GM08714 (cell line): ENCODE data around the gene C11orf21.
A peak's percentile ranks its signal among the peaks of the same experiment; 100 is the strongest.

ENCODE experiments used
- H3K4me3 ChIP-seq: fragments of 200-500 bp; sonication (Bioruptor generic); 2 replicates; pipeline ENCODE4 v1.5.1; 2014; ENCODE audit warnings: mild to moderate bottlenecking, low read length, inconsistent platforms
- ZNF274 ChIP-seq: IDR thresholded peaks from 2 replicates; pipeline ENCODE4 v1.6.1; 2012; ENCODE audit warnings: mild to moderate bottlenecking, low read depth, low read length

C11orf21 gene

DNA sequence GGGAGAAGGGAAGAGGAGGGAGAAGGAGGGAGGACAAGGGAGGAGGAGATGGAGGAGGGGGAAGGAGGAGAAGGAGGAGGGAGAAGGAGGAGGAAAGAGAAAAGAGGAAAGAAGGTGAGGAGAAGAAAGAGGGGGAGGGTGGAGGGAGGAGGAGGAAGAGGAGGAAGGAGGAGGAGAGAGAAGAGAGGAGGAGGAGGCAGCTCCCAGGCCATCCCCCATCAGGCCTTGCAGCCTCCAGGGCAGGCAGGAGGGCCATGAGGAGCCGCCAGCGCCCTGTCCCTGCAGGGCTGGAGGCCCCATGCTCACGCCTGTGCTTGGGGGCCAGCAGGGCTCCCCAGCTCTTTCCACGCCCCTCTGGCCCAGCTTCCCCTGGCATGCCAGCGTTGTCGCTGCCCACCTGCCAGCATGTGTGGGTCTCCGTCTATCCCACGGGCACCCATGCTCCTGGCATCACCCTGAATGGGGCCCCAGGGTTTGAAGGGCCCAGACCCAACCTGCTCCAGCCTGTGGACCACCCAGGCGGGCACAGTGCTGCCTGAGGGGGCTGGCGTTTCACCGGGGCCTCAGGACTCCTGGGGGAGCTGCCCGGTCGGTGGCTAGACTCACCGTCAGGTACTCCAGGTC, 5.3 kb upstream of the C11orf21 start:
- no peak for TF ChIP-seq ZNF274
- H3K4me3 ChIP-seq: no peak overlapping the region

DNA sequence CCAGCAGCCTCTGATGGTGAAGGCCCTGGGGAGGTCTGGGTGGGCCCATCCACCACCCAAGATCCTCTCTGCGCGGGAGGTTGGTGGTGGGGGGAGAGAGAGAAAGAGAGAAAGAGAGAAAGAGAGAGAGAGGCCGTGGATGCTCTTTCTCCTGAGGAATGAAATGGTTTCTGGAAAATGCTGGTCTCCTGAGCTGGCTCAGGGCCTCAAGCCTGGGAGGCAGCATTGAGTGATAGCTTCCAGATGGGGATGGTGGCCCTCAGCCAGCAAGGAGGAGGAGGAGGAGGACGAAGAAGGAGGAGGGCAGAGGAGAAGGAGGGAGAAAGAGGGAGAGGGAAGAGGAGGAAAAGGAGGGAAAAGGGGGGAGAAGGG, 4.7 kb upstream of the C11orf21 start:
- no peak overlapping the region for H3K4me3 ChIP-seq
- TF ChIP-seq ZNF274: no peak

DNA sequence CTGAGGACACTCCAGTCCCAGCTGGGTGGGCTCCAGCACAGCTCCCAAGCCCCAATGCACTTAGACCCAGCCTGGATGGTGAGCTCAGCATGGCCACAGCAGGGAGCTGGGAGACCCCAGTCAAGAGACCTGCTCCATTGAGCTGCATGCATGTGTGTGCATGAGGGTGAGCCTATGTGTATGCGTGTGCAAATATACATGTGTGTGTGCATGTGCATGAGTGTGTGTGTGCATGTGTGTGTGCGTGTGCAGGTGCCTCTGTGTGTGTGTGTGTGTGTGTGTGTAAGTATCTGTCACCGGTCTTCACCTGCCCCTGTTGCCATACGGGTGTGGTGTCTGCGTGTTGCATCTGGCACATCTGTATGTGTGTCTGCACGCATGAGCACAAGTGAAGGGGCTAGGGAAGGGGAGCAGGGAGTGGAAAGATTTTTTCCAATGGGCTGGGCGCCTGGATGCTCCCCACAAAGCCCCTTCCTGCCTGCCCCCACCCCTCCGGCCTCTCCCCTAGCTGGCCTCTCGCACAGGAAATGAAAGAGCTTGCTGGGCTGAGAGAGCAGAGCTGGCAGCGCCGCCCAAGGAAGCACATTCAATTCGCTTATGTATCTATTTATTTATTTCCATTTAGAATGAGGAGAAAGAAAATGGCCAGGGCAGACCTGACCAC, 4.2 kb upstream of the C11orf21 start:
- no peak for TF ChIP-seq ZNF274
- H3K4me3 ChIP-seq: no peak overlapping the region

GRCh38 chr11:2305140-2305778, 3.5 kb upstream of the C11orf21 start:
- TF ChIP-seq ZNF274: no peak
- H3K4me3 ChIP-seq: no peak overlapping the region

DNA sequence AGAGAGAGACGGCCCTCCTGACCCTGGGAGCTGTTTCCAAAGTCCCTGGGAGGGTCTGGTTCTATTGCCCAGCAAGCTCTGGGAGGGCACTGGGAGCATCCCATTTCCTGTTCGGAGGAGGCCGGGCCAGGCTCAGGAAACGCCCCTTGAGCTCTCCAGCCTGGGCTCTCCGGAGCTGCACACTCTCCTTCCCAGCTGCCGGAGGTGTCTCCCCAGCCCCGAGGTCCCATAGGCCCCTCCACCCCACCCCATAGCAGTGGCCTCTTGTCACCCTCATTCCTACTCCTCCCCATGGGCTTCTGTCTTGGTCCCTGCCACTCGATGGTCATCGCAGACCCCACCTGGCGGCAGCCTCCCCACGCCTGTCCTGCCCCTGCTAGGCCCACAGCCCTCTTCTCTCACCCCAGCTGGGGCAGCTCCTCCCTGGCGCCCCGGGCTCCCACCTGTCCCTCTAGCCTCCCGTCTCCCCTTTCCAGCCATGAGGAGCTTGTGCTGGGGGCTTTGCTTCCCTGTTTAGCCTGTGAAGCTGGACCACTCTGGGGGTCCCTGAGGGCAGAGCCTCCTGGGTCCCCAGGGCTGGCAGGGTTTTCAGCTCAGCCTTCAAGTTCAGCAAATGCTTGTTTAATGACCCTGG, 2.9 kb upstream of the C11orf21 start:
- H3K4me3 ChIP-seq: no peak overlapping the region
- TF ChIP-seq ZNF274: no peak

GRCh38 chr11:2303627-2304505, 2.1 kb upstream of the C11orf21 start:
- no peak overlapping the region for H3K4me3 ChIP-seq

DNA sequence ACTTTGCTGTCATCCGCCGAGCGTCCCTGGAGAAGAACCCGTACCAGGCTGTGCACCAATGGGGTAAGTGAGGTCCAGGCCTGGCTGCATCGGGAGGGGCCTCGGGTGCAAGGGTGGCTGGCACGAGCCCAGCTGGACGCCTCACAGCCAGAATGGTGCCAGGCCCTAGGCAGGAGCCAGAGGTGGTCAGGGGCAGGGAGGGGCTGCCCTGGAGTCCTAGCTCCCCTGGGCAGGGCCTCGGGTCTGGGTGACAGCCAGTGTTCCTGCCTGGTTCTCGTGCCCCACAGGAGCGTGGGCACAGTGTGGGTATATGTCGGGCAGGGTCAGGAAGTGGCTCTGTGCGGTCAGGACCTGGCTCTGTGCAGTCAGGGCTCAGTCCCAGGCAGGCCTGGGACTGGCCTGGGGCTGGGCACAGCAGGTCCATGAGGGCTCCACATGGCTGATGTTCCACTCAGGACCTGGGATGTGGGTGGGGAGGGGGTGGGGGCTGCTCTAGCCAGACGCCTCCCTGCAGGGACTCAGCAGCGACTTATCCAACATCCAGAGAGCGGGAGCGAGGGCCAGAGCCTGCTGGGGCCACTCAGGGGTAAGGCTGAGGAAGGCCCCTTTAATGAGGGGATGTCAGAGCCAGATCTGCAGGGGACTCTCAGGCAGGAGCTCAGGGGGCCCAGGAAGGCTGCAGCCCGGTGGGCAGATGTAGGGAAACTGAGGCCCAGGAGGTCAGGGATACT, 1.3 kb upstream of the C11orf21 start:
- no peak overlapping the region; the same call in 1 of the 2 replicates for H3K4me3 ChIP-seq

More at GRCh38 chr11:2303627-2304505, 2.1 kb upstream of the C11orf21 start:
- TF ChIP-seq ZNF274: no peak

DNA sequence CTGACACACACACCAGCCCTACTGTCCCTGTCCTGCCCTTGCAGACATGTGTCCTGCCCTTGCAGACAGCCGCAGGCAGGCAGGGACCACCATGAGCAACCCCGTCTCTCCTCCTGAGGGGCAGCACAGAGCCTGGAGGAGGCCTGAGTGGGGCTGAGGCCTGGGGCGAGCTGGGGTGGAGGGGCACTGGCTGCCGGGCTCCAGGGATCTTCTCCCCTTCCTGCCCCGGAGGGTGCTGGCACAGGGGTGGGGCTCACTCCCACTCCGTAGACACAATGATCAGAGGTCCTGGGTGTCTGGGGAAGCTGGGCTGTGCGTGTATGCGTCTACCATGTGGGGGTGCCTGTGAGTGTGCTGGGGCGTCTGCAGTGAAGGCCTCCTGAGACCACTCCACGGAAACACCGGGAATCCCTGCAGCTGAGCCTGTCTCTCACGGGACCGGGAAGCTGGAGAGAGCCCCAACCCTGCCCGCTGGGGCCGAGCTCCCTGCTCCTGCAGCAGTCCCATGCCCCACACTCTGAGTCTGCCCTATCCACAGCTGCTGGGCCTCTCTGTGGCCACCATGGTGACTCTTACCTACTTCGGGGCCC, 683 bp upstream of the C11orf21 start:
- H3K4me3 ChIP-seq: no peak overlapping the region; the same call in 1 of the 2 replicates
- no peak for TF ChIP-seq ZNF274

More for the DNA sequence above, 1.3 kb upstream of the C11orf21 start:
- TF ChIP-seq ZNF274: no peak

DNA sequence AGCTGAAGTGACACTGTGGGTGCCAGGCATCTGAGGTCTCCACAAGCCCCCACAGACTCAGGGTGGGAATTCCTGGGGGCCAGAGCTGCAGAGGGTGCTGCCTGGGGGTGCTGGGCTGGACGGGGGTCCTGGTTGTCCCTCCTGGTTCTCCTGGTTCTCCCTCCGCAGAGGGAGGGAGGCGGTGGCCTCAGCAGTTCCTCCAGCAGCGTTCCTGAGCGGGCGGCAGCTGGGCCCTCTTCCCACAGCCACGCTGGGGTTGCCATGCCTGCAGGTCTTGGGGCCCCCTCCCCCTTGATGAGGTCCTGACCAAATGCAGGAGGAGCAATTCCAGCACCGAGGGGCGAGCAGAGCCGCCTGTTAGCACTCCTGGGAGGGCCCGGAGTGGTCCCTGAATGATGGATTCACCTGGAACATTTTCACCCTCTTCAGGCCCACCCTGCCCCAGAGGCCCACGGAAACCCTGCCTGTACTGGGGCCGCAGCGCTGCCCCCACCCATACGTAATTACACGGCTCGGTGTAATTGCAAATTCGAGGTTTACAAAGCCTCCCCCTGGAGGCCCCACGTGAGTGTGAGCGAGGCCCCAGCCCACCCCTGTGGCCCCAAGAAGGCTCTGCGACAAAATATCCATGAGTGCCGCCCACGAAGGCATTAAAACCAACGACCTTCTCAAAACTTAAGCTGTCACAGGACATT, 635 bp downstream of the C11orf21 start:
- H3K4me3 ChIP-seq: peak overlapping the region; percentile 55; the same call in 1 of the 2 replicates

DNA sequence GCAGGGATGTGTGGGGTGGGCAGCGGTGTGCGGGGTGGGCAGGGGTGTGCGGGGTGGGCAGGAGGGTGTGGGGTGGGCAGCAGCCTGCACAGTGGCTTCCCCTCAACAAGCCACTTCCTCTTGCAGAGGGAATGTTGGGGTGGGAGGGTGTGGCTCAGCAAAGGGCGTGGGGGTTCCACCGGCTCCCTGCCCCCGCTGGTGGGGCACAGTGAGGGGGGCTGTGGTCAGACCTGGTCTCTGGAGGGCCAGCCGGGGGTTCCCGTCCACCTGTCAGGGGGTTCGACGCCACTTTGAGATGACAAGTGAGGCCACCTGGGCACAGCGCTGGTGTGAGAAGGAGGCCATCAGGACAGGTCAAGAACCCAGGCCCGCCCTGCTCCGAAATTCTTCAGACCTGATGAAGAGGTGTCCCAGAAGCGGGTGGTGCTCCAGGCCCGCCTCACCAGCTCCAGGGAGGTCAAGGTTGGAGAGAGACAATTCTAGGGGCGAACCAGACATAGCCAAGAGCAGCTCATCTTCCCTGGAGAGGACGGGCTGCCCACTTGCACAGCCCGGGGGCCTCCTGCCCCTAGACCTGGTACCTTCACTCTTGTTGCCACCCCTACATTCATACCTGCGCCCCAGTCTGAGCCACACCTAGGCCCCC, 1.3 kb downstream of the C11orf21 start:
- TF ChIP-seq ZNF274: no peak
- no peak overlapping the region; the same call in 1 of the 2 replicates for H3K4me3 ChIP-seq

More for the DNA sequence above, 635 bp downstream of the C11orf21 start:
- TF ChIP-seq ZNF274: no peak

DNA sequence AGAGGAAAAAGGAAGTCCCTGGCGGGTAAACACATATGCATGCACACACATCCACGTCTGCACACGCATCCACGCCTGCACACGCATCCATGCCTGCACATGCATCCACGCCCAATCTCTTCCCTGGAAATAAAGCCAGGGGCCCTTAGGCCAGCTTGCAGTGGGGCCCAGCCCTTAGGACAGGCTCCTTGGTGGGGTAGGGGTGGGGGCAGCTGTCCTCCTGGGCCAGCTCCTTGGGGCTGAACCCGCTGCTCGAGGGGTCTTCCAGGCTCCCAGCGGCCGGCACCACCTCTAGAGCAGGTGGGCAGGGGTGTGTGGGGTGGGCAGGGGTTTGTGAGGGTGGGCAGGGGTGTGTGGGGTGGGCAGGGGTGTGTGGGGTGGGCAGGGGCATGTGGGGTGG, 1.9 kb downstream of the C11orf21 start:
- no peak overlapping the region for H3K4me3 ChIP-seq
- no peak for TF ChIP-seq ZNF274
